ENCODE results near the gene THBS4.

- TF ChIP-seq, protein P1, sequence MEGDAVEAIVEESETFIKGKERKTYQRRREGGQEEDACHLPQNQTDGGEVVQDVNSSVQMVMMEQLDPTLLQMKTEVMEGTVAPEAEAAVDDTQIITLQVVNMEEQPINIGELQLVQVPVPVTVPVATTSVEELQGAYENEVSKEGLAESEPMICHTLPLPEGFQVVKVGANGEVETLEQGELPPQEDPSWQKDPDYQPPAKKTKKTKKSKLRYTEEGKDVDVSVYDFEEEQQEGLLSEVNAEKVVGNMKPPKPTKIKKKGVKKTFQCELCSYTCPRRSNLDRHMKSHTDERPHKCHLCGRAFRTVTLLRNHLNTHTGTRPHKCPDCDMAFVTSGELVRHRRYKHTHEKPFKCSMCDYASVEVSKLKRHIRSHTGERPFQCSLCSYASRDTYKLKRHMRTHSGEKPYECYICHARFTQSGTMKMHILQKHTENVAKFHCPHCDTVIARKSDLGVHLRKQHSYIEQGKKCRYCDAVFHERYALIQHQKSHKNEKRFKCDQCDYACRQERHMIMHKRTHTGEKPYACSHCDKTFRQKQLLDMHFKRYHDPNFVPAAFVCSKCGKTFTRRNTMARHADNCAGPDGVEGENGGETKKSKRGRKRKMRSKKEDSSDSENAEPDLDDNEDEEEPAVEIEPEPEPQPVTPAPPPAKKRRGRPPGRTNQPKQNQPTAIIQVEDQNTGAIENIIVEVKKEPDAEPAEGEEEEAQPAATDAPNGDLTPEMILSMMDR (IDR thresholded peaks at IDR 0.05; ENCODE audit: poor library complexity), result no peak
- TF ChIP-seq EZH2 (IDR thresholded peaks at IDR 0.05; ENCODE audit: borderline replicate concordance), result no peak
- no peak for TF ChIP-seq EZH2phosphoT487 (IDR thresholded peaks at IDR 0.05; ENCODE audit: low read depth, severe bottlenecking, unreplicated experiment)
Observed at GRCh38 chr5:80060966-80061365, 25.8 kb downstream of the THBS4 start.

All from hepatocyte (in vitro differentiated cells).